Activated B cell treated with CpG ODN at 0.5 μM for 24 hours (primary cell): ENCODE results near the gene B3GAT1. TPM values are rescaled to one million over a fixed set of nuclear protein-coding genes. Genes with fewer than 3 reads are reported as not detected.

Experiments
- ATAC-seq: fragments of 200-7000 bp; cut with Tn5 transposase; one replicate; pipeline ENCODE4 v1.10.0; 2021; ENCODE audit warnings: low read depth, mild to moderate bottlenecking, moderate library complexity
- CTCF ChIA-PET: fragments of 350-600 bp; sonication (Branson Sonifier 250); formaldehyde crosslinking; loops from one replicate; lab custom pipeline; 2021; ENCODE audit warnings: antibody characterized with exemption; lab: Charles Lee
- POLR2A ChIA-PET: fragments of 350-600 bp; sonication (Branson Sonifier 250); formaldehyde crosslinking; loops from one replicate; lab custom pipeline; 2021; ENCODE audit warnings: antibody characterized with exemption; lab: Charles Lee
- DNase-seq: peaks from one replicate; pipeline ENCODE4 v3.0.0; 2022
- H3K27ac Mint-ChIP-seq: one replicate; pipeline ENCODE4 v1.8.0; 2020; ENCODE audit warnings: mixed read lengths
- H3K27me3 Mint-ChIP-seq: one replicate; pipeline ENCODE4 v1.8.0; 2021; ENCODE audit warnings: mixed read lengths
- H3K36me3 Mint-ChIP-seq: one replicate; pipeline ENCODE4 v1.8.0; 2021; ENCODE audit warnings: low read depth, mixed read lengths
- H3K4me1 Mint-ChIP-seq: one replicate; pipeline ENCODE4 v1.8.0; 2021; ENCODE audit warnings: mixed read lengths
- H3K4me3 Mint-ChIP-seq: one replicate; pipeline ENCODE4 v1.8.0; 2020; ENCODE audit warnings: mild to moderate bottlenecking, mixed read lengths
- H3K9me3 Mint-ChIP-seq: one replicate; pipeline ENCODE4 v1.8.0; 2020; ENCODE audit warnings: mixed read lengths
- intact Hi-C: fragments of 100-400 bp; cut with micrococcal nuclease; formaldehyde crosslinking; loops from one replicate; pipeline ENCODE4 v1.15.1; 2024
- total RNA-seq: library from RNA; stranded (reverse); gene quantifications from 2 replicates; pipeline ENCODE4 v1.2.3, GENCODE V29; 2022
- TF ChIP-seq, protein P1 (sequence below): fragments of 200-600 bp; IDR thresholded peaks from one replicate; pipeline ENCODE4 v1.8.0; 2022; ENCODE audit warnings: antibody characterized with exemption, mild to moderate bottlenecking

The B3GAT1 gene
- total RNA-seq, 1 donor from 2014 or later, result not detected

DNA sequence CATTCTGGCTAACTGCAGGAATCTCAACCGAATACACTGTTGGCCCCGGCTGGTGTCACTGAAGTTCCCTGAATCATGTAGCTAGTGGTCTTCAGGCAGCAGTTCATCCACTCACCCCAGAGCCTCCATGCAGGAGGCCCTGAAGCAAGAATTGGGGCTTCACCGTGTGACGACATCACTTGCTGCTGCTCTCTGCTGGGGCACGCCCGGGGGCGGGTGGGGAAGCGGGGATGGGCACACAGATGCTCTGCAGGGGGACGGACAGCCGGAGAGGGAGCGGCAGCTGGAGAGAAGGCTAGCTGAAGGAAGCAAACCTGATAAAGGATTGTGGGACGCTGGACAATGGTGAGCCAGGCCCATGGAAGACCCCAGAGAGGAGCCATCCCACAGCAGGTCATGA, 17.0 kb downstream of the B3GAT1 start:
- DNase-seq (no peak), ATAC-seq (no peak)
- peaks cover 6% of the 10 kb centered on the region for H3K27me3 Mint-ChIP-seq
- CTCF ChIA-PET, result no interaction called here
- no peak overlapping the region for H3K27ac Mint-ChIP-seq
- TF ChIP-seq, protein P1, sequence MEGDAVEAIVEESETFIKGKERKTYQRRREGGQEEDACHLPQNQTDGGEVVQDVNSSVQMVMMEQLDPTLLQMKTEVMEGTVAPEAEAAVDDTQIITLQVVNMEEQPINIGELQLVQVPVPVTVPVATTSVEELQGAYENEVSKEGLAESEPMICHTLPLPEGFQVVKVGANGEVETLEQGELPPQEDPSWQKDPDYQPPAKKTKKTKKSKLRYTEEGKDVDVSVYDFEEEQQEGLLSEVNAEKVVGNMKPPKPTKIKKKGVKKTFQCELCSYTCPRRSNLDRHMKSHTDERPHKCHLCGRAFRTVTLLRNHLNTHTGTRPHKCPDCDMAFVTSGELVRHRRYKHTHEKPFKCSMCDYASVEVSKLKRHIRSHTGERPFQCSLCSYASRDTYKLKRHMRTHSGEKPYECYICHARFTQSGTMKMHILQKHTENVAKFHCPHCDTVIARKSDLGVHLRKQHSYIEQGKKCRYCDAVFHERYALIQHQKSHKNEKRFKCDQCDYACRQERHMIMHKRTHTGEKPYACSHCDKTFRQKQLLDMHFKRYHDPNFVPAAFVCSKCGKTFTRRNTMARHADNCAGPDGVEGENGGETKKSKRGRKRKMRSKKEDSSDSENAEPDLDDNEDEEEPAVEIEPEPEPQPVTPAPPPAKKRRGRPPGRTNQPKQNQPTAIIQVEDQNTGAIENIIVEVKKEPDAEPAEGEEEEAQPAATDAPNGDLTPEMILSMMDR, result no peak
- no peaks in the 10 kb centered on the region for H3K36me3 Mint-ChIP-seq
- H3K4me3 Mint-ChIP-seq, result no peak overlapping the region
- POLR2A ChIA-PET, result no interaction called here
- H3K4me1 Mint-ChIP-seq, result no peaks in the 10 kb centered on the region
- intact Hi-C loops, result no loop called here
- no peaks in the 10 kb centered on the region for H3K9me3 Mint-ChIP-seq

GRCh38 chr11:134394311-134394710, 17.7 kb downstream of the B3GAT1 start:
- TF ChIP-seq, protein P1, result no peak
- Mint-ChIP-seq H3K36me3 (no peaks in the 10 kb centered on the region), H3K4me3 (no peak overlapping the region), H3K27me3 (peaks cover 6% of the 10 kb centered on the region), H3K27ac (no peak overlapping the region), H3K9me3 (no peaks in the 10 kb centered on the region), H3K4me1 (no peaks in the 10 kb centered on the region)
- ATAC-seq (no peak), DNase-seq (no peak)
- ChIA-PET POLR2A (no interaction called here), CTCF (no interaction called here)
- intact Hi-C loops, result no loop called here

GRCh38 chr11:134393638-134394037, 18.4 kb downstream of the B3GAT1 start:
- no peak overlapping the region for H3K4me3 Mint-ChIP-seq

GRCh38 chr11:134392953-134393615, 19.0 kb downstream of the B3GAT1 start:
- Mint-ChIP-seq H3K36me3 (no peaks in the 10 kb centered on the region), H3K27me3 (peaks cover 6% of the 10 kb centered on the region), H3K4me3 (no peak overlapping the region), H3K9me3 (no peaks in the 10 kb centered on the region), H3K4me1 (no peaks in the 10 kb centered on the region), H3K27ac (no peak overlapping the region)
- TF ChIP-seq, protein P1, result no peak
- ATAC-seq, result no peak
- no peak for DNase-seq
- intact Hi-C loops, result no loop called here
- ChIA-PET POLR2A (no interaction called here), CTCF (no interaction called here)

More at GRCh38 chr11:134393638-134394037, 18.4 kb downstream of the B3GAT1 start:
- Mint-ChIP-seq H3K9me3 (no peaks in the 10 kb centered on the region), H3K4me1 (no peaks in the 10 kb centered on the region), H3K27me3 (peaks cover 6% of the 10 kb centered on the region), H3K27ac (no peak overlapping the region), H3K36me3 (no peaks in the 10 kb centered on the region)
- TF ChIP-seq, protein P1, result no peak
- CTCF ChIA-PET, result no interaction called here
- intact Hi-C loops, result no loop called here
- POLR2A ChIA-PET, result no interaction called here
- no peak for DNase-seq
- no peak for ATAC-seq

DNA sequence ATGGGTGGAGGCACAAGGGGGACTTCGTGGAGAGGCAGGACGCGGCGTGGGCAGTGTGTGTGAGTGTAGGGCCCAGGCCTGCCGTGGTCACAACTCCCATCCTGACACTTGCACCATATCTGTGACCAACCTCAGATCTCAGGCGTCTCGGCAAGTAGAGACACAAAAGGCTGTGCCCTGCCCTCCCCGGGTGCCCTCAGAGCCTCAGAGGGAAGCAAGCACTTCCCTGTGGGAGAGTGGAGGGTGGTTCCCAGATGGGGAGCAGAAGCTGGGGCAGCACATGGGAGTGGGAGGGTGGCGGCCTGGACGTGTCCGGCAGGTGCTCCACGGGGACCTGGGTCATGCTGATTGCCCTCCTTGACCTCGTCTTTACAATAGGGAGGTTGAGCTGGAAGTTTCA, 20.4 kb downstream of the B3GAT1 start:
- no peak overlapping the region for H3K27ac Mint-ChIP-seq
- no peaks in the 10 kb centered on the region for H3K4me1 Mint-ChIP-seq
- POLR2A ChIA-PET, result no interaction called here
- peaks cover 2% of the 10 kb centered on the region for H3K27me3 Mint-ChIP-seq
- DNase-seq (no peak), ATAC-seq (no peak)
- no peaks in the 10 kb centered on the region for H3K9me3 Mint-ChIP-seq
- CTCF ChIA-PET, result no interaction called here
- H3K36me3 Mint-ChIP-seq, result no peaks in the 10 kb centered on the region
- intact Hi-C loops, result no loop called here
- TF ChIP-seq, protein P1, result no peak
- no peak overlapping the region for H3K4me3 Mint-ChIP-seq
